WERI-Rb-1 (cell line): ENCODE results near the gene TSPAN18.

Experiments
- DNase-seq: peaks from one replicate; pipeline ENCODE4 v3.0.0-alpha.2; 2020
- H3K27ac ChIP-seq: fragments of 250-450 bp; sonication (Bioruptor Pico); 2 replicates; pipeline ENCODE4 v1.5.1; 2020; ENCODE audit warnings: mild to moderate bottlenecking, moderate library complexity
- H3K27me3 ChIP-seq: fragments of 250-450 bp; sonication (Bioruptor Pico); 2 replicates; pipeline ENCODE4 v1.5.1; 2021; ENCODE audit warnings: mild to moderate bottlenecking, low read depth, moderate library complexity; ENCODE audit not compliant: insufficient read depth, severe bottlenecking
- H3K36me3 ChIP-seq: fragments of 250-450 bp; sonication (Bioruptor Pico); 2 replicates; pipeline ENCODE4 v1.5.1; 2020; ENCODE audit warnings: mild to moderate bottlenecking, moderate library complexity
- H3K4me3 ChIP-seq: 2 replicates; pipeline ENCODE4 v1.5.1; 2011; ENCODE audit warnings: low read depth, mild to moderate bottlenecking, control low read depth, low read length
- H3K9me3 ChIP-seq: fragments of 250-450 bp; sonication (Bioruptor Pico); 2 replicates; pipeline ENCODE4 v1.5.1; 2021; ENCODE audit warnings: mild to moderate bottlenecking, moderate library complexity; ENCODE audit not compliant: severe bottlenecking
- CTCF ChIP-seq: IDR thresholded peaks from 2 replicates; pipeline ENCODE4 v1.5.1; 2011; ENCODE audit warnings: low read depth, mild to moderate bottlenecking, control low read depth, inconsistent platforms, low read length

TSPAN18 gene

GRCh38 chr11:44945666-44946065, 218.9 kb downstream of the TSPAN18 start:
- DNase-seq: no peak
- TF ChIP-seq CTCF: no peak
- Histone ChIP-seq H3K4me3 (no peak overlapping the region), H3K27ac (no peak overlapping the region), H3K9me3 (no peaks in the 10 kb centered on the region), H3K36me3 (peaks cover 75% of the 10 kb centered on the region), H3K27me3 (no peaks in the 10 kb centered on the region)

DNA sequence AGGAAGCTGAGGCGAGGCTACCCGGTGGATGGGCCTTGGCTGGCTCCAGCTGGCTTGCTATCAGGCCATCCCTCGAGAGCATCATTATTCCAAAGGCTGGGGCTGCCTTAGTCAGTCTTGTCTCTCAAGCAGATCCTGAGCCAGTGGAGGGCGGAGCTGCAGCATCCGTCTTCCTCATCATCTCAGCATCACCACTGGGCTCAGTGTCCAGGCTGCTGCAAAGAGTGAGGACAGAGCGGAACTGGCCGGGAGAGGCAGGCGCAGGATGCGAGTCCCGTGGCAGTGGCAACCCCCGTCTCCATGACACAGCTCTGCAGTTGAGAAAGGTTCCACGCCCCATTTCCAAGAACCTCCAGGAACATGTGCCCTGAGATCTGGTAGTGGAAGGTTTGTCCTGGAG, 219.5 kb downstream of the TSPAN18 start:
- TF ChIP-seq CTCF: no peak
- Histone ChIP-seq H3K9me3 (no peaks in the 10 kb centered on the region), H3K27ac (no peak overlapping the region), H3K36me3 (peaks cover 69% of the 10 kb centered on the region), H3K27me3 (no peaks in the 10 kb centered on the region), H3K4me3 (no peak overlapping the region)
- no peak for DNase-seq

GRCh38 chr11:44947114-44947513, 220.4 kb downstream of the TSPAN18 start:
- no peak for DNase-seq
- H3K27ac ChIP-seq: no peak overlapping the region
- no peak overlapping the region for H3K4me3 ChIP-seq
- no peaks in the 10 kb centered on the region for H3K27me3 ChIP-seq
- H3K36me3 ChIP-seq: peaks cover 65% of the 10 kb centered on the region
- no peaks in the 10 kb centered on the region for H3K9me3 ChIP-seq
- no peak for TF ChIP-seq CTCF

DNA sequence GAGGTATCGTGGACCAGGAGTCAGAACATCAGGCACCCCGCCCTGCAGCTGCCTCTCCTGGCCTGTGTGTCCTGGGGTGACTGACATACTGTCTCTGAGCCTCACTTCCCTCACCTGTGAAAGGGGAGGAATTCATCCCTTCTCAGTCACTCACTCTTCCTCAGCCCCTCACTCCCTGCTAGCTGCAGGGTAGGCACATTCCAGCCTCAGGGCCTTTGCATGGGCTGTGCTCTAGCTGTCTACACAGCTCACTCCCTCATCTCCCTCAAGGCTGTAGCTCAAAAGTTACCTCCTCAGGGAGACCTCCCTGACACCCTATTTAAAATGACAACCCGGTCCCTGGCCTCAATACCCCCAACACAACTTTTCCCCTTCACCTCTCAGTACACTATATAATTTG, 221.4 kb downstream of the TSPAN18 start:
- H3K27ac ChIP-seq: no peak overlapping the region
- TF ChIP-seq CTCF: no peak
- H3K27me3 ChIP-seq: no peaks in the 10 kb centered on the region
- H3K4me3 ChIP-seq: no peak overlapping the region
- DNase-seq: no peak
- no peaks in the 10 kb centered on the region for H3K9me3 ChIP-seq
- peaks cover 60% of the 10 kb centered on the region for H3K36me3 ChIP-seq

- Histone ChIP-seq H3K36me3 (peaks cover 50% of the 10 kb centered on the region), H3K9me3 (no peaks in the 10 kb centered on the region), H3K4me3 (peak overlapping the region; percentile 89), H3K27ac (peak overlapping the region; percentile 98), H3K27me3 (no peaks in the 10 kb centered on the region)
- peak; percentile 68 for TF ChIP-seq CTCF
- peak; percentile 87 for DNase-seq
These were observed 222.6 kb downstream of the TSPAN18 start for GRCh38 chr11:44949160-44950030.
